Epithelial cell of prostate (primary cell): ENCODE results near the gene C14orf119.
A peak's percentile ranks its signal among the peaks of the same experiment; 100 is the strongest.
"Not testable (repeated sequence)": the region's sequence is repeated elsewhere in the genome, so short reads cannot be mapped to it uniquely, and the experiment has no call there.

Experiments
- DNase-seq: peaks from one replicate; pipeline ENCODE4 v3.0.0-alpha.2; 2011; ENCODE audit warnings: low read depth, low spot score
- H3K27ac ChIP-seq: fragments of 450-650 bp; 2 replicates; pipeline ENCODE4 v1.5.1; 2017; ENCODE audit warnings: mild to moderate bottlenecking

The C14orf119 gene

GRCh38 chr14:23105348-23105824, 10.1 kb downstream of the C14orf119 start:
- no peak overlapping the region for H3K27ac ChIP-seq
- no peak for DNase-seq

GRCh38 chr14:23106747-23107045, 11.4 kb downstream of the C14orf119 start:
- DNase-seq = no peak
- no peak overlapping the region for H3K27ac ChIP-seq

GRCh38 chr14:23107620-23108019, 12.3 kb downstream of the C14orf119 start:
- not testable (repeated sequence) for H3K27ac ChIP-seq, DNase-seq

- not testable (repeated sequence) for DNase-seq, H3K27ac ChIP-seq
Measured at GRCh38 chr14:23108169-23108568, 12.9 kb downstream of the C14orf119 start.

GRCh38 chr14:23109769-23110168, 14.5 kb downstream of the C14orf119 start:
- DNase-seq = no peak
- H3K27ac ChIP-seq = no peak overlapping the region

DNA sequence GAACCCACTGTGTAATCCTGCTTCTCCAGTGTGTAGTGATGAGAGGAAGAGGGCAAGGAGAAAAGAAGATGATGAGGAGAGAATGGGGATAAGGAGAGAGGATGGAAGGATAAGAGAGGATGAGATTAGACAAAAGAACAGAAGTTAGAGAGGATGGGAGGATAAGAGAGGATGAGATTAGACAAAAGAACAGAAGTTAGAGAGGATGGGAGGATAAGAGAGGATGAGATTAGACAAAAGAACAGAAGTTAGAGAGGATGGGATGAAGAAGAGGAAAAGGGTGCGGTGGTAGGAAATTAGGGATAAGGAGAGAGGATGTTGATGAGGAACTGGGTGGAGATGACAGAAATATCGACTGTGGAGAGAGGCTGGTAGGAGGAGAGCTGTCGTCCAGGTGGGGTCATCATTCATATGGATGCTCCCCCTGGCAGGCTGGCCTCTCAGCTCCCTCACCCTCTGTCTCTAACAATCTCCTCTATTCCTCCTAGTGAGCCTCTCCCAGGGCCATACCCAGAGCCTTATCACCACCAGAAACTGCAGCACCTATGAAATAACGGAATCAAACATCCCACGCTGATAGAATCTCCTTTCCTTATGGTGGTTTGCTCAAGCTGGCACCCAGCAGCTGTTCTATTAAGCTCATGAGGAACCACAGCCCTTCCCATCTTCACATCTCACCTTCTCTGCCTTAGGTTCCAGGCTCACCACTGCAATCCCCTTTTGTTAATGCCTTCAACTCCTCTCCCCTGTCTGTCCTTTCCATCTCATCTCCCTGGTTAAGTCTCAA, 15.5 kb downstream of the C14orf119 start:
- H3K27ac ChIP-seq = no peak overlapping the region
- no peak for DNase-seq

DNA sequence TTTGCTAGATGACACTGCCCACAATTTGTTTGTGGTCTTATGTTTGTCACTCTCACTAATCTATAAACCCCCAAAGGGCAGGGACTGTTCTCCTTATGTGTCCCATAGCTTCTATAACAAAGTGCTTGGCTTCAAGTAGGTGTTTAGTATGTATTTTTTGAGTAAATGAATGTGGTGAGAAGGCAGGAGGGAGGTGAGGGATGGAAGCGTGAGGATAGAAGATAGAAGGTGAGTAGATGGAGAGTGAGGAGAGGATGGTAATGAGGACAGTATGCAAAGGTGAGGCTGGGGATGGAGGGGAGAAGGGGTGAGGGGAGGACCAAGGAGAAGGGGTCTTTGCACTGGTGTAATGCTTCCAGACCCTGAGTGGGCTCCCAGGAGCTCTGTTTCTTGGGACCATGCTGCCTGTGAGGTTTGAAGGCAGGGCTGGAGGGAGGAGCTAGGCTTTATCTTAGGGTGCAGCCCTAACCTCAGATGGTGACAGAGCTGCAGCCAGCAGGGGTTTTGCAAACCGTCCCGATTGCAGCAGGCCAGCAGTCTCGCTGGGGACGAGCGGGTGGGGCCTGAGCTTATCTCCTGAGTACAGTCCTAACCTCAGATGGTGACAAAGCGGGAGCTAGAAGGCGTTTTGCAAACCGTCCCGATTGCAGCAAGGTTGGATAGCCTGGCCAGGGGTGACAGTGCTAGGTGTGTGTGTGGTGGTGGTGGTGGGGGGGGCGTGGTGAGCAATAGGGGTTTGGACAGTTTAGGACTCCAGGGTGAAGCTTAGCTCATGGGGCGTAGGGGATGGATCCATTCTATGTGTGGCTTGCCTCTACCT, 17.3 kb downstream of the C14orf119 start:
- DNase-seq = no peak
- no peak overlapping the region for H3K27ac ChIP-seq

DNA sequence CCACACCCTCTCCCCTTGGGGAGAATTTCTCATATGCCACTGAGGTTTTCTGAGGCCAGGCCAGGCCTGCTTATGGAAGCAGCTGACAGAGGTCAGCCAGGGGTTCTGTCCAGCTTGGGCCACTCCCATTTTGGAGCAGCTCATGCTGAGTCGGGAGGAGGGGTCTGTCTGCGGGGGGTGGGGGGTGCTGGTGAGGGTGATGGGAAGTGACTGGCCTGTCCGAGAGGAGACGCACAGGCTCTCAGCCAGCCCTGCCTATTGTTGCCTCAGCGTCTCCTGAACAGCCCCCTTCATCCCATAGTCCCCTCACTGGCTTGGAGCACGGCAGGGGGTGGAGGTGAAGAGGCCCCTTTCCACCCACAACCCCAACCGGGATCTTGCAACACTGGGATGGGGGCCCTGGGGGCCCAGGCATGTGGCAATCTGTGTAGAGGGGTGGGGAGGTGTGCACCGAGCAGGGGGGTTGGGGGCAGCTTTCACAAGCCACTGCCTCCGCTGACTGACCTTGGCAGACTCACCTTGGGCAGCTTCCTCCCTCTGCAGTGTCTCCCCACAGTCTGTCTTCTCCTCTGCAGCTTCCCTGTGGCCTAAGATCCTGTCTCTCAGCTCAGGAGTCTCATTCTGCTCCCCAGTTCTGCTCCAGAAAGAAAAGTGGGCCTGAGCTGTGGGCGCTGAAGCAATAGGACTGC, 18.3 kb downstream of the C14orf119 start:
- H3K27ac ChIP-seq = no peak overlapping the region
- no peak for DNase-seq

DNA sequence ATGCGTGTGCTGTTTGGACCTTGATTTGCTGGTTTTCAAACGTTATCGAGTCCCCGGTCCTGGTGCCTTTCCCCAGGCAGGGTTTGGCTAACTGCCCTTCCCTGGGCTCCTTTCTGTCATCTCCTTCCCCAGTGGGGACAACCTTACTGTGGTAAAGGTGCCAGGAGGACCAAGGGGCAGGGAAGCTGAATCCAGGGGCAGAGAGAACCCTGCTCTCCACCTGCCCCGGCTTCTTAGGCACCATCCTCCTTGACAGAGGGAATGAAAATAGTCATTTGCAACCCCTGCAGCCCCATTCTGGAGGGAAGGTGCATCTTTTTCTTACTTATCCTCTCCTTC, 18.8 kb downstream of the C14orf119 start:
- no peak for DNase-seq
- no peak overlapping the region for H3K27ac ChIP-seq

- no peak for DNase-seq
- peak overlapping the region; percentile 71 for H3K27ac ChIP-seq
Measured at GRCh38 chr14:23114669-23115038, 19.3 kb downstream of the C14orf119 start.

DNA sequence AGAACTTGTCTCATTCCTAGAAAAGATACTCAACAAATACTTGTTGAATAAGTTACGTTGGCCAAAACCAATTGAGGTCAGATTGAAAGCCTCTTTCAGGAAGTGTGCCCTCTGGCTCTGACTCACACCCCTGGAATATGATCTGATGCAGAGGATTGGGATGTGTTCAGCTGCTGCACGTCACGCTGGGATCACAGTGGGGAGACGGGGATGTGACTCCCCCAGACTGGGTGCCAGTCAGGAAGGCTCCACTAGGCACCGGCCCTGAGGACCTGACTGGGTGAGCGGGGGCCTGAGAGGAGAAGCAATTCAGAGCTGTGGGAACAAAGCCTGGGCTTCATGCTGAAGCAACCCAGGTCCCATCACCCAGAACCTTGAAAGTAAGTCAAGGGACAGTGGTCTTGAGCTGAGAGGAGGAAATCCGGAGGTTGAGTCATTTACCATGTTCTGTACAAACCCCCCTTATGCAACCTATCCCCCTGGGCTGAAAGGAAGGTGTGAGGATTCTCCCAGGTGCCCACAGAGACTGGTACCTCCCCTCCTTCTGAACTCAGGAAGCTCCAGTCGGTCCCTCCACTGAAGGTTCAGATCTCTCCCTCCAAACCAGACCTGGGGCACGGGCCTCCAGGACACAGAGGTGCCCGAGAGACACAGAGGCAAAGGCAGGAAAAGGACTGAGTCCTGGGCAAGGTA, 19.9 kb downstream of the C14orf119 start:
- peak overlapping the region; percentile 71 for H3K27ac ChIP-seq
- DNase-seq = peak; percentile 75

DNA sequence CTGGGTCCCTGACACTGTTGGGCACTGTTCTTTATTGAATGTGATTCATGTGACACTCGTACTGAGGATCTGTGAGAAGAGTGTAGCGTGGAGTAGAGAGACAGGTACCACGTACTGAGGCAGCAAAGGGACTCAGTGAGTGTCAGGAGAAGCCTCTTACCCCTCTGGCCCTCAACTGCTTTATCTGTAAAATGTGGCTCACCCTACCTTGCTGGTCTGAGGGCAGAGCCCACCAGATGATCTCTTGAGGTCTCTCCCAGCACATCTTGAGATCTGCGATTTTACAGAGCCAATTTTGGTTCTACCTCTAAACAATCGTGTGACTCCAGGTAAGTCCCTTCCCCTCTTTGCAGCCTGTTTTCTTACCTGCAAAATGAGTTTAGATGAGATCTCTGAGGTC, 20.6 kb downstream of the C14orf119 start:
- H3K27ac ChIP-seq = no peak overlapping the region
- no peak for DNase-seq

GRCh38 chr14:23117371-23118020, 22.2 kb downstream of the C14orf119 start:
- no peak overlapping the region for H3K27ac ChIP-seq
- DNase-seq = no peak

- no peak within 1 kb of the TSS for H3K27ac ChIP-seq
- no peak for DNase-seq
Measured at GRCh38 chr14:23118506-23119362, 23.4 kb downstream of the C14orf119 start, which contains the start of gene CEBPE. Gene CEBPE (minus strand): TSS chr14:23119255. CDS start chr14:23119091, 164 bp downstream.

DNA sequence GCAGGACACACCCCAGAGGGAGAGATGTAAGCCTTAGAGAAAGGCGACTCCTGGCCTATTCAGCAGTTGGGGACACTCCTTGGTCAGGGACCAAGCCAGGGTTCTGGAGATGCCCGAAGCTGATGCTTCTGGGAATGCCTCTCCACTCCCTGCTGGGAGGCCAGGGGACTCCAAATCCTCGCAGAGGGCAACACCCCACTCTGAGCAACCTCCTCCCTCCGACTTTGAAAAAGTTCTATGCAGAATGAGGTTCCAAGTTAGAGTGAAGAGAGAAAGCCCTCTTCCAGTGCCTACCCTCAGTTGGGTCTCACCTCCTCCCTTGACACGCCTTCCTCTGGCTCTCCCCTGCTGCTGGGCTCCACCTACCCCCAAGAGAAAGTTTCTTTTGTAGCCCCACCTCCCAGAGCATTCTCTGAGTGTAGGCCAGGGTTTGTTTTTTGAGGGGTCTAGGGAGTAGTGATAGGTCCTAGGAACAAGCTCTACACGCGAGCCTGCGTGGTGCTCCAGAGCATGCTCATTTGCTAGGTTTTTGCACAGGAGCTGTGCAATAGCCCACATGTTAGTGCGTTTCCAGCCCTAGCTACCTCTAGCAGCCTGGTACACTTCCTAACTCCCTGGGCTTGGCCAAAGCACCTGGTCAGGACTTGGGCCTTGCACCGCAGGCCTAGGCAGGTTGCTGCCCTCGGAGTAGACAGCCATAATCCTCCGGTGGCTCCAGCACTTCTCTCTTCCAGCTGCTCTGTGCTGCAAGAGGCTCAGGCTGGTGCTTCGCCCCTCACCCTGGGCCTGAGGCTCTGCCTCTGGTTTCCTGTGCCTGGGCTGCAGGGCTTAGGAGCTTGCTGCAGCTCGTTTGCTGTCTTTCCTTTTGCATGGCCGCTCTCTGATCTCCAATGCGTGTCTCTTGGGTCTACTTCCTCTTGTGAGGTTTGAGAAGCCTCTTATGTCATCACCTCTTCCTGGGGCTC, 24.3 kb downstream of the C14orf119 start:
- DNase-seq = no peak

GRCh38 chr14:23120541-23121251, 25.4 kb downstream of the C14orf119 start:
- DNase-seq = peak; percentile 20
- H3K27ac ChIP-seq = no peak overlapping the region

More for the DNA sequence above, 24.3 kb downstream of the C14orf119 start:
- H3K27ac ChIP-seq = no peak overlapping the region

- no peak overlapping the region for H3K27ac ChIP-seq
- DNase-seq = no peak
Measured at GRCh38 chr14:23121361-23121771, 26.1 kb downstream of the C14orf119 start.
